Kidney (tissue), 14 donors: ENCODE results near the gene GZMB. TPM values are rescaled to one million over a fixed set of nuclear protein-coding genes. Genes with fewer than 3 reads are reported as not detected.

Experiments used
- DNase-seq, 5 donors: peaks; one replicate each; pipeline ENCODE4 v3.0.0-alpha.2; 2013 to 2020
- FAIRE-seq: peaks from 2 replicates; lab custom pipeline; 2012; peaks lifted over from hg19 to GRCh38; lab: Jason Lieb, UNC
- H3K27ac ChIP-seq, 2 donors: one replicate each; pipeline ENCODE4 v1.7.0; 2013; ENCODE audit warnings: low read depth in 2 of 2, low read length in 2 of 2, inconsistent platforms in 1 of 2
- H3K27me3 ChIP-seq: one replicate; pipeline ENCODE4 v1.7.1; 2013; ENCODE audit warnings: low read length, inconsistent platforms; ENCODE audit not compliant: control insufficient read depth, insufficient read depth
- H3K36me3 ChIP-seq, 3 donors: one replicate each; pipeline versions ENCODE4 v1.7.0 to v1.7.1; 2013; ENCODE audit warnings: low read length in 3 of 3, control low read depth in 1 of 3, inconsistent platforms in 1 of 3; ENCODE audit not compliant: insufficient read depth in 3 of 3, control insufficient read depth in 2 of 3
- H3K4me1 ChIP-seq, 3 donors: one replicate each; pipeline versions ENCODE4 v1.7.0 to v1.7.1; 2013; ENCODE audit warnings: low read length in 3 of 3, inconsistent platforms in 1 of 3, low read depth in 1 of 3; ENCODE audit not compliant: control insufficient read depth in 2 of 3, insufficient read depth in 2 of 3
- H3K4me3 ChIP-seq, 3 donors: one replicate each; pipeline versions ENCODE4 v1.7.0 to v1.8.1; 2013; ENCODE audit warnings: low read length in 3 of 3, control low read depth in 1 of 3, inconsistent platforms in 1 of 3
- H3K9ac ChIP-seq, 3 donors: one replicate each; pipeline versions ENCODE4 v1.7.0 to v1.7.1; 2013; ENCODE audit warnings: low read length in 3 of 3, control low read depth in 1 of 3, inconsistent platforms in 1 of 3
- H3K9me3 ChIP-seq, 3 donors: one replicate each; pipeline versions ENCODE4 v1.7.0 to v1.7.1; 2013; ENCODE audit warnings: low read length in 3 of 3, control low read depth in 1 of 3, inconsistent platforms in 1 of 3; ENCODE audit not compliant: control insufficient read depth in 2 of 3, insufficient read depth in 1 of 3
- CTCF ChIP-seq: IDR thresholded peaks from 3 replicates; pipeline ENCODE4 v1.5.1; 2012; ENCODE audit warnings: mild to moderate bottlenecking, moderate library complexity, borderline replicate concordance; ENCODE audit not compliant: insufficient read depth; ENCODE audit errors: extremely low read depth
- intact Hi-C: fragments of 100-400 bp; cut with DNase I; formaldehyde crosslinking; loops from one replicate; pipeline ENCODE4 v1.11.1; 2022
- polyA plus RNA-seq: library from polyadenylated mRNA; stranded (reverse); fragments of 350-450 nt; fragmentation: Illumina TruSeq; extraction: RNeasy Lipid Tissue Mini Kit (QIAGEN cat#74804); gene quantifications from one replicate; pipeline ENCODE4 v1.2.3, GENCODE V29; 2014; ENCODE audit warnings: low read depth, low replicate concordance; ENCODE audit not compliant: insufficient read depth
- total RNA-seq: library from RNA; stranded (reverse); fragmentation: NEBNext Ultra II Directional; extraction: Animal tissue kit (Norgen Biotek cat#: 25700); gene quantifications from one replicate; pipeline ENCODE4 v1.2.1, GENCODE V29; 2021
- donor health status: control.
- donor health status: control.
- donor health status: control.
- donor health status: control.
- donor health status: control.
- donor health status: DM: yes; HTN: yes; CAD: no.
- donor health status: Normal renal cell carcinoma (clear cell type).

Gene GZMB
- total and polyA plus RNA-seq, 2 donors from 2014 or later: 0.86 to 1.6 TPM

GRCh38 chr14:24631749-24632335, 2.1 kb downstream of the GZMB start:
- FAIRE-seq: no peak
- DNase-seq: no peak
- Histone ChIP-seq H3K27ac (no peak overlapping the region), H3K9me3 (no peaks in the 10 kb centered on the region), H3K4me1 (peaks cover 0 to 2% (median 0%) of the 10 kb centered on the region in 3 donors), H3K27me3 (no peaks in the 10 kb centered on the region), H3K4me3 (no peak overlapping the region), H3K36me3 (no peaks in the 10 kb centered on the region), H3K9ac (no peak overlapping the region)
- no peak for TF ChIP-seq CTCF
- intact Hi-C loops: no loop called here

DNA sequence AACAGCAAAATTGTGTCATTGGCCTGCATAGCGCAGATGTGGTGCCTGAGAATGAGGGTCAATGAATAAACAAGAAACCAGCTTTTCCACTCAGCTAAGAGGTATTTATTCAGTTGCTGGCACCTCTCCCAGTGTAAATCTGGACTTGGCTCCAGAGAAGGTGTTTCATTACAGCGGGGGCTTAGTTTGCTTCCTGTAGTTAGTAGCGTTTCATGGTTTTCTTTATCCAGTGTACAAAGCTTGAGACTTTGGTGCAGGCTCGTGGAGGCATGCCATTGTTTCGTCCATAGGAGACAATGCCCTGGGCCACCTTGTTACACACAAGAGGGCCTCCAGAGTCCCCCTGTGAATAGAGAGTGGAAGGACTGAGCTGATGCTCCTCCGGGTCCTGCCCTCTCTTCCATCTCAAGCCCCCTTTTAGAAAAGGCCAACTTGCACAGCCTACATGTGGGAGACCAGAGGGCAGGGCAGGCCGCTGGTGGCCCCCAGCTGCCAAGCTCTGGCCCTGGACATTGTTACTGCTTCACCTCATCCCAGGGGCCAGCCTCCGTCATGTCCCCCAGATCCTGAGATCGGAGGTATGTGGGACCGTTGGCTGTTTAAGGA, 3.0 kb downstream of the GZMB start:
- H3K4me1 ChIP-seq: peaks cover 0 to 2% (median 0%) of the 10 kb centered on the region in 3 donors
- no peaks in the 10 kb centered on the region for H3K9me3 ChIP-seq
- H3K27ac ChIP-seq: peak overlapping the region in 1 of 2 donors; percentile 48
- intact Hi-C loops: no loop called here
- no peak for FAIRE-seq
- no peak for TF ChIP-seq CTCF
- peak in 1 of 5 donors; percentile 42 for DNase-seq
- H3K9ac ChIP-seq: no peak overlapping the region
- H3K27me3 ChIP-seq: no peaks in the 10 kb centered on the region
- no peaks in the 10 kb centered on the region for H3K36me3 ChIP-seq
- H3K4me3 ChIP-seq: no peak overlapping the region

GRCh38 chr14:24630087-24630871, 3.7 kb downstream of the GZMB start:
- Histone ChIP-seq H3K36me3 (no peaks in the 10 kb centered on the region), H3K4me3 (no peak overlapping the region), H3K27ac (peak overlapping the region in 1 of 2 donors; percentile 48), H3K9me3 (no peaks in the 10 kb centered on the region), H3K9ac (no peak overlapping the region), H3K27me3 (no peaks in the 10 kb centered on the region), H3K4me1 (peaks cover 0 to 2% (median 0%) of the 10 kb centered on the region in 3 donors)
- no peak for TF ChIP-seq CTCF
- DNase-seq: no peak
- no peak for FAIRE-seq
- intact Hi-C loops: no loop called here
